Erythroblast (primary cell): Measurements from ENCODE around the gene ENPP5.
"Not testable (repeated sequence)": the region's sequence is repeated elsewhere in the genome, so short reads cannot be mapped to it uniquely, and the experiment has no call there.

Source experiments
- DNase-seq, 2 experiments: peaks; one replicate each; lab custom pipeline; 2025; lab: John Stamatoyannopoulos, UW
- GATA1 ChIP-seq: IDR thresholded peaks from 2 replicates; pipeline ENCODE4 v1.6.1; 2011; ENCODE audit warnings: low read depth, mild to moderate bottlenecking, control low read depth, low read length, moderate library complexity
- POLR2A ChIP-seq: IDR thresholded peaks from 2 replicates; pipeline ENCODE4 v1.6.1; 2011; ENCODE audit warnings: mild to moderate bottlenecking, low read length

The ENPP5 gene

GRCh38 chr6:46201702-46202101 lies 30.9 kb upstream of the ENPP5 start:
- TF ChIP-seq POLR2A (no peak), GATA1 (no peak)
- DNase-seq: no peak

- TF ChIP-seq POLR2A (no peak), GATA1 (no peak)
- DNase-seq: no peak
Observed at GRCh38 chr6:46199387-46199786, 28.6 kb upstream of the ENPP5 start.

GRCh38 chr6:46191961-46192360 lies 21.2 kb upstream of the ENPP5 start:
- TF ChIP-seq POLR2A (no peak), GATA1 (no peak)
- no peak for DNase-seq

- TF ChIP-seq GATA1: no peak
- TF ChIP-seq POLR2A: no peak
- no peak for DNase-seq
Observed at GRCh38 chr6:46190889-46191288, 20.1 kb upstream of the ENPP5 start.

- TF ChIP-seq GATA1 (no peak), POLR2A (no peak)
- DNase-seq: no peak
Observed at GRCh38 chr6:46189726-46190125, 18.9 kb upstream of the ENPP5 start.

- TF ChIP-seq GATA1 (no peak), POLR2A (no peak)
- no peak for DNase-seq
Observed at GRCh38 chr6:46186583-46186982, 15.8 kb upstream of the ENPP5 start.

- DNase-seq: no peak
- TF ChIP-seq GATA1: no peak
- no peak for TF ChIP-seq POLR2A
Observed at GRCh38 chr6:46184114-46184513, 13.3 kb upstream of the ENPP5 start.

- no peak for DNase-seq
- TF ChIP-seq POLR2A: no peak
- no peak for TF ChIP-seq GATA1
Observed at GRCh38 chr6:46175976-46176375, 5.2 kb upstream of the ENPP5 start.

GRCh38 chr6:46175446-46175845 lies 4.7 kb upstream of the ENPP5 start:
- TF ChIP-seq POLR2A (no peak), GATA1 (no peak)
- no peak for DNase-seq

- no peak for DNase-seq
- no peak for TF ChIP-seq GATA1
- TF ChIP-seq POLR2A: no peak
Observed at GRCh38 chr6:46174904-46175303, 4.1 kb upstream of the ENPP5 start.

- no peak for DNase-seq
- TF ChIP-seq POLR2A (no peak), GATA1 (no peak)
Observed at GRCh38 chr6:46172176-46172575, 1.4 kb upstream of the ENPP5 start.

- DNase-seq: no peak
- TF ChIP-seq GATA1: no peak
- TF ChIP-seq POLR2A: no peak
Observed at GRCh38 chr6:46160102-46160501, 10.7 kb downstream of the ENPP5 start.

- DNase-seq: no peak
- TF ChIP-seq POLR2A (no peak), GATA1 (no peak)
Observed at GRCh38 chr6:46159229-46159628, 11.6 kb downstream of the ENPP5 start.

- no peak for DNase-seq
- no peak for TF ChIP-seq POLR2A
- TF ChIP-seq GATA1: no peak
Observed at GRCh38 chr6:46156701-46157100, 14.1 kb downstream of the ENPP5 start.

GRCh38 chr6:46149066-46149465 lies 21.7 kb downstream of the ENPP5 start:
- DNase-seq: not testable (repeated sequence)

- no peak for DNase-seq
- no peak for TF ChIP-seq POLR2A
- no peak for TF ChIP-seq GATA1
Observed at GRCh38 chr6:46144270-46144669, 26.5 kb downstream of the ENPP5 start.

- DNase-seq: no peak
- TF ChIP-seq POLR2A: no peak
- no peak for TF ChIP-seq GATA1
Observed at GRCh38 chr6:46138281-46138680, 32.5 kb downstream of the ENPP5 start.
